ENCODE results near the gene ACTR1A.

The ACTR1A gene

DNA sequence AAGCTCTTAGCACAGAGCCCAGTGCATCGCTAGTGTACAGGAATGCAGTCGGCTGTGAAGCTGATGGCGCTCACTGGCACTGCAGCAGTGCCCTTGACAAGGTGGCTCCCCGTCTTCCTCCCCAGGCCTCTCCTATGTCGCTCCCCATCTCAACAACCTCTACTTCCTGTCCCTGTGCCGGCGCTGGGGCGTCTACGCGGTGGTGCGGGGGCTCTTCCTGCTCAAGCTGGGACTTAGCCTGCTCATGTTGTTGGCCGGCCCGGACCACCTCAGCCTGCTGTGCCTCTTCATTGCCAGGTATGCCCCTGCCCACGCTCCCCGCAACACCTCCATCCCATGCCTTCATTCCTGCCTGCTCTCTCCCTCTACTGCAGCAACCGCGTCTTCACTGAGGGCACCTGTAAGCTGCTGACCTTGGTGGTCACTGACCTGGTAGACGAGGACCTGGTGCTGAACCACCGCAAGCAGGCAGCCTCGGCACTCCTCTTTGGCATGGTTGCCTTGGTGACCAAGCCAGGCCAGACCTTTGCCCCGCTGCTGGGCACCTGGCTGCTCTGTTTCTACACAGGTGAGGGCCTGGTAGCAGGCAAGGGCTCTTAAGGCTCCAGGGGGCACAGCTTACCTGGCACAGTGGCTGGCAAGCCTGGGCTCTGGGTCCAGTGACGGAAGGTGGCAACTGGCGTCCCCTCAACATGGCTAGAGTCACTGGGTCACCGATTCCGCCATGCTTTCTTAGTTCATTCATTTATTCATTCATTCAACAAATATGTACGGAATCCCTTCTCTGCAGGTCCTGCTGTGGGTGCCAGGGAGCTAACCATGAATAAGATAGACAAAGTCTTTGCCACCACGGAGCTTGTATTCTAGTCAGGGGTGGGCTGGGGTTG lies 28.8 kb downstream of the ACTR1A start:
- no peaks in the 10 kb centered on the region for H3K4me1 ChIP-seq
- no peak overlapping the region for H3K4me2 ChIP-seq (ENCODE audit: low read length)
- H2AFZ ChIP-seq, result no peak overlapping the region
- no peaks in the 10 kb centered on the region for H3K79me2 ChIP-seq
- no peaks in the 10 kb centered on the region for H3K27me3 ChIP-seq (ENCODE audit: control insufficient read depth, insufficient read depth, low read length)
- no peaks in the 10 kb centered on the region for H3K9me3 ChIP-seq (ENCODE audit: control insufficient read depth, low read length)
- H3K36me3 ChIP-seq (ENCODE audit: control insufficient read depth, insufficient read depth, low read length), result no peaks in the 10 kb centered on the region
- H3K9ac ChIP-seq, result no peak overlapping the region
- H3K4me3 ChIP-seq (ENCODE audit: low read depth, low read length), result no peak overlapping the region
- no peak overlapping the region for H3K27ac ChIP-seq
- TF ChIP-seq, protein P1, sequence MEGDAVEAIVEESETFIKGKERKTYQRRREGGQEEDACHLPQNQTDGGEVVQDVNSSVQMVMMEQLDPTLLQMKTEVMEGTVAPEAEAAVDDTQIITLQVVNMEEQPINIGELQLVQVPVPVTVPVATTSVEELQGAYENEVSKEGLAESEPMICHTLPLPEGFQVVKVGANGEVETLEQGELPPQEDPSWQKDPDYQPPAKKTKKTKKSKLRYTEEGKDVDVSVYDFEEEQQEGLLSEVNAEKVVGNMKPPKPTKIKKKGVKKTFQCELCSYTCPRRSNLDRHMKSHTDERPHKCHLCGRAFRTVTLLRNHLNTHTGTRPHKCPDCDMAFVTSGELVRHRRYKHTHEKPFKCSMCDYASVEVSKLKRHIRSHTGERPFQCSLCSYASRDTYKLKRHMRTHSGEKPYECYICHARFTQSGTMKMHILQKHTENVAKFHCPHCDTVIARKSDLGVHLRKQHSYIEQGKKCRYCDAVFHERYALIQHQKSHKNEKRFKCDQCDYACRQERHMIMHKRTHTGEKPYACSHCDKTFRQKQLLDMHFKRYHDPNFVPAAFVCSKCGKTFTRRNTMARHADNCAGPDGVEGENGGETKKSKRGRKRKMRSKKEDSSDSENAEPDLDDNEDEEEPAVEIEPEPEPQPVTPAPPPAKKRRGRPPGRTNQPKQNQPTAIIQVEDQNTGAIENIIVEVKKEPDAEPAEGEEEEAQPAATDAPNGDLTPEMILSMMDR (IDR thresholded peaks at IDR 0.05), result no peak

DNA sequence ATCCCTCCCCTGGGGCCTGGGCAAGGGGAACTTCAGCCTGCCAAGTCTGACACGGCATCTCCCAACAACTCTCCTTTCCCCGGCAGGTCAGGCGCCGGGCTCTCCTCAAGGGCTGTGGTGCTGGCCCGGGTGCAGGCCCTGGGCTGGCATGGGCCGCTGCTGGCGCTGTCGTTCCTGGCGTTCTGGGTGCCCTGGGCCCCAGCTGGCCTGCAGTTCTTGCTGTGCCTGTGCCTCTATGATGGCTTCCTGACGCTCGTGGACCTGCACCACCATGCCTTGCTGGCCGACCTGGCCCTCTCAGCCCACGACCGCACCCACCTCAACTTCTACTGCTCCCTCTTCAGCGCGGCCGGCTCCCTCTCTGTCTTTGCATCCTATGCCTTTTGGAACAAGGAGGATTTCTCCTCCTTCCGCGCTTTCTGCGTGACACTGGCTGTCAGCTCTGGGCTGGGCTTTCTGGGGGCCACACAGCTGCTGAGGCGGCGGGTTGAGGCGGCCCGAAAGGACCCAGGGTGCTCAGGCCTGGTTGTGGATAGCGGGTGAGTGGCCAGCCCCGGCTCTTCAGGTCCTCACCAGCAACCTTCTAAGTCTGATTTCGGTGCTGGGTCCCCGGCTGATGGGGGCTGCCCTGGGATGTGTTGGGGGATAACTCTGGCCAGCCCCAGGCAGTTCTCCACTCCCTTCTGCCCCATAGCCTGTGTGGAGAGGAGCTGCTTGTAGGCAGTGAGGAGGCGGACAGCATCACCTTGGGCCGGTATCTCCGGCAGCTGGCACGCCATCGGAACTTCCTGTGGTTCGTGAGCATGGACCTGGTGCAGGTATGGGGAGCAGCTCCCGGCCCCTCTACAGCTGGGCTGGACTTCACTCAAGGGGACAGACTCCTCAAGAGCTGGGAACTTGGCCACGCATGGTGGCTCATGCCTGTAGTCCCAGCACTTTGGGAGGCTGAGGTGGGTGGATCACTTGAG lies 31.6 kb downstream of the ACTR1A start:
- Histone ChIP-seq H3K4me3 (ENCODE audit: low read depth, low read length) (no peak overlapping the region), H3K27me3 (ENCODE audit: control insufficient read depth, insufficient read depth, low read length) (no peaks in the 10 kb centered on the region), H3K9ac (no peak overlapping the region), H3K36me3 (ENCODE audit: control insufficient read depth, insufficient read depth, low read length) (no peaks in the 10 kb centered on the region), H3K4me1 (no peaks in the 10 kb centered on the region), H3K79me2 (no peaks in the 10 kb centered on the region), H3K9me3 (ENCODE audit: control insufficient read depth, low read length) (no peaks in the 10 kb centered on the region), H3K4me2 (ENCODE audit: low read length) (no peak overlapping the region), H3K27ac (no peak overlapping the region), H2AFZ (no peak overlapping the region)
- TF ChIP-seq, protein P1 (IDR thresholded peaks at IDR 0.05), result no peak

DNA sequence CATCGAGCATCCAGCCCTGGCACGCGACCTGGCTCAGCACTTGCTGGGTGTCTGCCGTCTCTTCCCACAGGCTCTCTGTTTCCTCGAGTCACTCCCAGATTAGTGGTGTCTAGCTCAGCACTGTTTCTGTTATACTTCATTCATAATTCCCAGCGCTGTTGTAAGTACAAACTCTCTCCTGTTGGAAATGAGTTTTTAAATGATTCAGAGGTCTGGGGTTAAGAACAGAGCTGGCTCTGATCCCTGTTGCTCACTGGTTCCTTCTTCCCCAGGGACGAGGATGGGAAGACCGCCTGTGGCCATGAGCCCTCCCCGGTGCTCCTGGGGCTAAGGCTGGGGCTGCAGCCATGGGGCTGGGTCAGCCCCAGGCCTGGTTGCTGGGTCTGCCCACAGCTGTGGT lies 33.8 kb downstream of the ACTR1A start:
- Histone ChIP-seq H3K9me3 (ENCODE audit: control insufficient read depth, low read length) (no peaks in the 10 kb centered on the region), H3K4me2 (ENCODE audit: low read length) (no peak overlapping the region), H3K4me1 (no peaks in the 10 kb centered on the region), H3K79me2 (no peaks in the 10 kb centered on the region), H3K27me3 (ENCODE audit: control insufficient read depth, insufficient read depth, low read length) (no peaks in the 10 kb centered on the region), H2AFZ (no peak overlapping the region), H3K36me3 (ENCODE audit: control insufficient read depth, insufficient read depth, low read length) (no peaks in the 10 kb centered on the region), H3K4me3 (ENCODE audit: low read depth, low read length) (no peak overlapping the region), H3K27ac (no peak overlapping the region), H3K9ac (no peak overlapping the region)
- TF ChIP-seq, protein P1 (IDR thresholded peaks at IDR 0.05), result no peak

DNA sequence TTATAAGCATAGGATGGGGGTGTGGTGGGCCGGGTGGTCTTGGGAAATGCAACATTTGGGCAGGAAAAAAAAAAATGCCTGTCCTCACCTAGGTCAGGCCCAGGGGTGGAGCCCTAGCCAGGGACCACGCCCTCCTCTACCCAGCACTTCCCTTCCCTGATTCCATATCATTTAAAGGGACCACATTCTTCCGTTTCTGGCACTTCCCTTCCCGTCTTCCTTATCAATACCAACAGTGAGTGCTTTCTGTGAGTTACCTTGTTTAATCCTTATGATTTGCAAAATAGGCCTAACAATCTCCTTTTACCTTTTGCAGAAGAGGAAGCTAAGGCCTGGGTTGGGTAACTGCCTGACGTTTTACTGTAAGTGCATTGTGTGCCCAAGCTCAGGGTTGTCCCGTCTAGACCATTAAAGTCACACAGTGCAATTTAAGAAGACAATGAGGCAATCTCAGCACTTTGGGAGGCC lies 34.5 kb downstream of the ACTR1A start:
- peaks cover 3% of the 10 kb centered on the region for H3K4me1 ChIP-seq
- H3K27me3 ChIP-seq (ENCODE audit: control insufficient read depth, insufficient read depth, low read length), result no peaks in the 10 kb centered on the region
- H3K27ac ChIP-seq, result no peak overlapping the region
- no peaks in the 10 kb centered on the region for H3K36me3 ChIP-seq (ENCODE audit: control insufficient read depth, insufficient read depth, low read length)
- H3K79me2 ChIP-seq, result no peaks in the 10 kb centered on the region
- H2AFZ ChIP-seq, result no peak overlapping the region
- H3K4me2 ChIP-seq (ENCODE audit: low read length), result no peak overlapping the region
- no peak overlapping the region for H3K4me3 ChIP-seq (ENCODE audit: low read depth, low read length)
- no peak overlapping the region for H3K9ac ChIP-seq
- no peaks in the 10 kb centered on the region for H3K9me3 ChIP-seq (ENCODE audit: control insufficient read depth, low read length)
- TF ChIP-seq, protein P1 (IDR thresholded peaks at IDR 0.05), result no peak
